Epidermal melanocyte (primary cell): ENCODE measurements around the gene LAS1L.
"Not testable (repeated sequence)": the region's sequence is repeated elsewhere in the genome, so short reads cannot be mapped to it uniquely, and the experiment has no call there.

Source experiments
- DNase-seq: peaks from one replicate; pipeline ENCODE4 v3.0.0; 2011; ENCODE audit warnings: low spot score; ENCODE audit not compliant: insufficient read length

The LAS1L gene

GRCh38 chrX:65534450-65535292 is at the start of gene LAS1L:
Gene LAS1L (minus strand): TSS chrX:65534787. CDS start chrX:65534715, 72 bp downstream.
- peak; percentile 88 for DNase-seq

GRCh38 chrX:65582450-65583082 is 48.0 kb upstream of the LAS1L start:
- no peak for DNase-seq

GRCh38 chrX:65581661-65582339 is 47.2 kb upstream of the LAS1L start:
- DNase-seq, result peak; percentile 42

GRCh38 chrX:65578346-65578745 is 43.8 kb upstream of the LAS1L start:
- no peak for DNase-seq

- DNase-seq, result no peak
Measured at GRCh38 chrX:65576160-65576559, 41.6 kb upstream of the LAS1L start.

GRCh38 chrX:65575022-65575421 is 40.4 kb upstream of the LAS1L start:
- no peak for DNase-seq

- DNase-seq, result no peak
Measured at GRCh38 chrX:65574356-65574755, 39.8 kb upstream of the LAS1L start.

- no peak for DNase-seq
Measured at GRCh38 chrX:65572971-65573370, 38.4 kb upstream of the LAS1L start.

- DNase-seq, result not testable (repeated sequence)
Measured at GRCh38 chrX:65562850-65563249, 28.3 kb upstream of the LAS1L start.

GRCh38 chrX:65551489-65552339 is 17.1 kb upstream of the LAS1L start:
- no peak for DNase-seq

- no peak for DNase-seq
Measured at GRCh38 chrX:65551086-65551485, 16.5 kb upstream of the LAS1L start.

GRCh38 chrX:65545456-65545855 is 10.9 kb upstream of the LAS1L start:
- no peak for DNase-seq

GRCh38 chrX:65537229-65537628 is 2.6 kb upstream of the LAS1L start:
- no peak for DNase-seq

- DNase-seq, result no peak
Measured at GRCh38 chrX:65536291-65536690, 1.7 kb upstream of the LAS1L start.

GRCh38 chrX:65532016-65532415 is 2.6 kb downstream of the LAS1L start:
- no peak for DNase-seq

GRCh38 chrX:65528705-65529340 is 5.8 kb downstream of the LAS1L start:
- DNase-seq, result peak; percentile 46

GRCh38 chrX:65528293-65528692 is 6.3 kb downstream of the LAS1L start:
- no peak for DNase-seq

- DNase-seq, result no peak
Measured at GRCh38 chrX:65524139-65524538, 10.4 kb downstream of the LAS1L start.

- no peak for DNase-seq
Measured at GRCh38 chrX:65522739-65523372, 11.7 kb downstream of the LAS1L start.

GRCh38 chrX:65519530-65519929 is 15.1 kb downstream of the LAS1L start:
- not testable (repeated sequence) for DNase-seq
